HEK293 (cell line): ENCODE data around the gene SYS1.

Experiments used
- CTCF ChIA-PET: fragments of 350-600 bp; formaldehyde crosslinking; extraction: SDS; loops from one replicate; lab custom pipeline; 2021; ENCODE audit warnings: antibody characterized with exemption; lab: Yijun Ruan, JAX
- POLR2A ChIA-PET: fragments of 300-600 bp; formaldehyde crosslinking; extraction: SDS; loops from one replicate; lab custom pipeline; 2020; ENCODE audit warnings: antibody characterized with exemption, inconsistent platforms; lab: Yijun Ruan, JAX
- H3K27ac ChIP-seq: fragments of 200-500 bp; sonication (Bioruptor generic); 2 replicates; pipeline ENCODE4 v1.5.1; 2014; ENCODE audit warnings: low read depth, low read length, control low read depth, inconsistent platforms; ENCODE audit errors: extremely low read depth
- H3K36me3 ChIP-seq, 2 experiments: fragments of 200-500 bp in 1 of 2; sonication (Bioruptor generic) in 1 of 2; 1 replicate in 1 of 2; 2 replicates in 1 of 2; pipeline ENCODE4 v1.5.1; 2014 to 2017; ENCODE audit warnings: inconsistent platforms in 2 of 2, low read length in 2 of 2; ENCODE audit not compliant: control insufficient read depth in 2 of 2, insufficient read depth in 1 of 2
- H3K4me1 ChIP-seq: fragments of 200-500 bp; sonication (Bioruptor generic); 2 replicates; pipeline ENCODE4 v1.5.1; 2014; ENCODE audit warnings: mild to moderate bottlenecking, low read length, inconsistent platforms; ENCODE audit not compliant: control insufficient read depth, insufficient read depth
- H3K4me3 ChIP-seq: 2 replicates; pipeline ENCODE4 v1.5.1; 2011; ENCODE audit warnings: low read depth, mild to moderate bottlenecking, control low read depth, low read length, moderate library complexity
- H3K9me3 ChIP-seq: fragments of 200-500 bp; sonication (Bioruptor generic); 2 replicates; pipeline ENCODE4 v1.5.1; 2014; ENCODE audit warnings: low read depth, low read length, inconsistent platforms; ENCODE audit not compliant: control insufficient read depth, insufficient read depth
- KLF9 ChIP-seq: fragments of 450-650 bp; formaldehyde crosslinking; IDR thresholded peaks from 2 replicates; pipeline ENCODE4 v1.5.1; 2016; ENCODE audit warnings: missing biosample characterization, missing genetic modification characterization, low read depth
- OVOL3 ChIP-seq: fragments of 450-650 bp; formaldehyde crosslinking; IDR thresholded peaks from 2 replicates; pipeline ENCODE4 v1.5.1; 2016; ENCODE audit warnings: missing biosample characterization, missing genetic modification characterization
- PRDM1 ChIP-seq: fragments of 450-650 bp; formaldehyde crosslinking; IDR thresholded peaks from 2 replicates; pipeline ENCODE4; 2016; ENCODE audit warnings: missing biosample characterization, missing genetic modification characterization
- RBAK ChIP-seq: fragments of 450-650 bp; formaldehyde crosslinking; IDR thresholded peaks from 2 replicates; pipeline ENCODE4 v1.5.1; 2016; ENCODE audit warnings: missing biosample characterization, missing genetic modification characterization
- SCRT2 ChIP-seq: fragments of 450-650 bp; formaldehyde crosslinking; IDR thresholded peaks from 2 replicates; pipeline ENCODE4 v1.5.1; 2016; ENCODE audit warnings: missing biosample characterization, missing genetic modification characterization
- SP2 ChIP-seq: fragments of 450-650 bp; formaldehyde crosslinking; IDR thresholded peaks from 2 replicates; pipeline ENCODE4 v1.5.1; 2016; ENCODE audit warnings: missing biosample characterization, missing genetic modification characterization
- ZBTB1 ChIP-seq: fragments of 450-650 bp; formaldehyde crosslinking; IDR thresholded peaks from 2 replicates; pipeline ENCODE4 v1.5.1; 2016; ENCODE audit warnings: missing biosample characterization, missing genetic modification characterization
- ZBTB48 ChIP-seq: fragments of 450-650 bp; formaldehyde crosslinking; IDR thresholded peaks from 2 replicates; pipeline ENCODE4 v1.5.1; 2016; ENCODE audit warnings: missing biosample characterization, missing genetic modification characterization
- ZBTB7A ChIP-seq: fragments of 450-650 bp; formaldehyde crosslinking; IDR thresholded peaks from 2 replicates; pipeline ENCODE4 v1.5.1; 2016; ENCODE audit warnings: low read depth, missing biosample characterization, missing genetic modification characterization
- ZFP69B ChIP-seq: fragments of 450-650 bp; formaldehyde crosslinking; IDR thresholded peaks from 2 replicates; pipeline ENCODE4 v1.5.1; 2016; ENCODE audit warnings: missing biosample characterization, missing genetic modification characterization
- ZNF138 ChIP-seq: fragments of 450-650 bp; formaldehyde crosslinking; IDR thresholded peaks from 2 replicates; pipeline ENCODE4 v1.5.1; 2016; ENCODE audit warnings: missing biosample characterization, missing genetic modification characterization, borderline replicate concordance
- ZNF174 ChIP-seq: fragments of 450-650 bp; formaldehyde crosslinking; IDR thresholded peaks from 2 replicates; pipeline ENCODE4 v1.5.0; 2017; ENCODE audit warnings: missing biosample characterization, mild to moderate bottlenecking, missing genetic modification characterization
- ZNF48 ChIP-seq: fragments of 450-650 bp; formaldehyde crosslinking; IDR thresholded peaks from 2 replicates; pipeline ENCODE4 v1.5.1; 2016; ENCODE audit warnings: missing biosample characterization, missing genetic modification characterization
- ZNF585B ChIP-seq: fragments of 450-650 bp; formaldehyde crosslinking; IDR thresholded peaks from 2 replicates; pipeline ENCODE4 v1.5.1; 2016; ENCODE audit warnings: missing biosample characterization, missing genetic modification characterization
- ZNF596 ChIP-seq: fragments of 450-650 bp; IDR thresholded peaks from 2 replicates; pipeline ENCODE4 v1.5.0; 2018; ENCODE audit warnings: missing biosample characterization, mild to moderate bottlenecking, missing genetic modification characterization, moderate library complexity
- ZNF600 ChIP-seq: fragments of 450-650 bp; formaldehyde crosslinking; IDR thresholded peaks from 2 replicates; pipeline ENCODE4 v1.5.1; 2016; ENCODE audit warnings: missing biosample characterization, missing genetic modification characterization
- ZNF776 ChIP-seq: fragments of 450-650 bp; formaldehyde crosslinking; IDR thresholded peaks from 2 replicates; pipeline ENCODE4 v1.5.0; 2017; ENCODE audit warnings: missing biosample characterization, missing genetic modification characterization, borderline replicate concordance
- TF ChIP-seq, protein P1 (sequence below): fragments of 450-650 bp; formaldehyde crosslinking; IDR thresholded peaks from 2 replicates; pipeline ENCODE4 v1.5.1; 2016; ENCODE audit warnings: missing biosample characterization, missing genetic modification characterization, borderline replicate concordance
- TF ChIP-seq, protein P2 (sequence below): fragments of 450-650 bp; formaldehyde crosslinking; IDR thresholded peaks from 2 replicates; pipeline ENCODE4 v1.5.1; 2017; ENCODE audit warnings: missing biosample characterization, missing genetic modification characterization
- TF ChIP-seq, protein P3 (sequence below): fragments of 450-650 bp; formaldehyde crosslinking; IDR thresholded peaks from 2 replicates; pipeline ENCODE4 v1.5.1; 2016; ENCODE audit warnings: missing biosample characterization, missing genetic modification characterization

SYS1 gene

DNA sequence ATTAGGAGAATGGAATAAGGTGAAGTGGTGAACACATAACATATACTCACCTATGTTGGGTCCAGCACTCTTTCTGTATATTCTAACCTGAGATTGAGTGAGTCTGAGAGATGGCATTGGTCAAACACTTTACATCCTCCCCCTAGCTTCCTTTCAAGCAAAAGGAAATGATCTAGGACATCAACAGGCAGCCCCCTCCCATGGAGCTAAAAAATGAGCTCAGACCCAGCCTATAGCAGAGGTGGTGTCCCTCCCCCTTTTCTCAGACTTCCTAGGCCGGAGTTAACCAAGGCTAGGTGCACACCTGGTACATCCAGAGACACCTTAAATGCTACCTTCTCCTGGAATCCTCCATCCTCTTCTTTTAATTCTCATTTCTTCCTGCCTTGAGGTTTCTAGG lies 9.2 kb upstream of the SYS1 start (continued):
- peak; percentile 28; the same call in 1 of the 2 replicates for TF ChIP-seq SP2 (tag by site-specific recombination)
- TF ChIP-seq SCRT2 (tag by site-specific recombination), result peak; percentile 79
- no peak for TF ChIP-seq ZBTB48 (tag by site-specific recombination)

DNA sequence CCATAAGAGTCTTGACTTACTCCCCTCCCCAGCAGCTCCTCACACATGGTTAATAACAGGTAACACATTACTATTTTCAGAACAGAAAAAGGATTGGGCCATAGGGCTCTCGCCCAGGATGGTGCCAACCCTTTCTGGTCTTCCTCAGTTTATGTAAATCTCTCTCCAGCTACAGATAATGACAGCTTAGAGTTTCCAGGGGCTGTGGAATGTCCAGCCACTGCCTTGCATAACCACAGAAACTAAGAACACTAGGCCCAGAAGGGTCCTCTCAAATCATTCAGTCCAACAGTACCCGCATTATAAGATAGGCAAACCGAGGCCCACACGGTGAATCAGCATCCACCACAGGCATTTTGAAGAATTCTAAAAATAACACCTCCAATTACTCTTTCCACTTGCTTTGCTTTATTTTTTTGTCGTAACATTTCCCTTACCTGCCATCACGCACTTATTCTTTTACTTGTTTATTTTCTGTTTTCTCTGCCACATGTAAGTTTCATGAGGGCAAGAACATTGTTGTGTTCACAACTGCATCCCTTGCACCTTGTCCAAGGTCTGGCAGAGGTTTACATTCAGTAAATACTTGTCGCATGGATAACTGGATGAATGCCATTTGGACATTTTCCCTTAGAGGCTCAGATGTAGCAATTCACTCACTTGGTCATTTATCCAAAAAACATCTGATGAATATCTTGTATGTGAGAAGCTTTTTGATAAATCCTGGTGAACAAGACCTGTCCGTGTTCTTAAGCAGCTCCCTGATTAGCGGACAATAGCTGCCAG lies 8.3 kb upstream of the SYS1 start:
- TF ChIP-seq, protein P1, sequence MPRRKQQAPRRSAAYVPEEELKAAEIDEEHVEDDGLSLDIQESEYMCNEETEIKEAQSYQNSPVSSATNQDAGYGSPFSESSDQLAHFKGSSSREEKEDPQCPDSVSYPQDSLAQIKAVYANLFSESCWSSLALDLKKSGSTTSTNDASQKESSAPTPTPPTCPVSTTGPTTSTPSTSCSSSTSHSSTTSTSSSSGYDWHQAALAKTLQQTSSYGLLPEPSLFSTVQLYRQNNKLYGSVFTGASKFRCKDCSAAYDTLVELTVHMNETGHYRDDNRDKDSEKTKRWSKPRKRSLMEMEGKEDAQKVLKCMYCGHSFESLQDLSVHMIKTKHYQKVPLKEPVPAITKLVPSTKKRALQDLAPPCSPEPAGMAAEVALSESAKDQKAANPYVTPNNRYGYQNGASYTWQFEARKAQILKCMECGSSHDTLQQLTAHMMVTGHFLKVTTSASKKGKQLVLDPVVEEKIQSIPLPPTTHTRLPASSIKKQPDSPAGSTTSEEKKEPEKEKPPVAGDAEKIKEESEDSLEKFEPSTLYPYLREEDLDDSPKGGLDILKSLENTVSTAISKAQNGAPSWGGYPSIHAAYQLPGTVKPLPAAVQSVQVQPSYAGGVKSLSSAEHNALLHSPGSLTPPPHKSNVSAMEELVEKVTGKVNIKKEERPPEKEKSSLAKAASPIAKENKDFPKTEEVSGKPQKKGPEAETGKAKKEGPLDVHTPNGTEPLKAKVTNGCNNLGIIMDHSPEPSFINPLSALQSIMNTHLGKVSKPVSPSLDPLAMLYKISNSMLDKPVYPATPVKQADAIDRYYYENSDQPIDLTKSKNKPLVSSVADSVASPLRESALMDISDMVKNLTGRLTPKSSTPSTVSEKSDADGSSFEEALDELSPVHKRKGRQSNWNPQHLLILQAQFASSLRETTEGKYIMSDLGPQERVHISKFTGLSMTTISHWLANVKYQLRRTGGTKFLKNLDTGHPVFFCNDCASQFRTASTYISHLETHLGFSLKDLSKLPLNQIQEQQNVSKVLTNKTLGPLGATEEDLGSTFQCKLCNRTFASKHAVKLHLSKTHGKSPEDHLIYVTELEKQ, result no peak
- TF ChIP-seq ZNF776 (tag by site-specific recombination), result no peak
- peak; percentile 59 for TF ChIP-seq SCRT2 (tag by site-specific recombination)
- no peak for TF ChIP-seq ZBTB1 (tag by site-specific recombination)
- no peak for TF ChIP-seq OVOL3 (tag by site-specific recombination)
- TF ChIP-seq ZNF600 (tag by site-specific recombination), result 0 out of 2 replicates have a peak, but pooled peaks have one; percentile 39
- TF ChIP-seq ZNF138 (tag by site-specific recombination), result no peak
- no peak for TF ChIP-seq ZNF174 (tag by site-specific recombination)
- ChIA-PET POLR2A (no interaction called here), CTCF (interaction anchor here (1.2 to 2.9 kb wide), 5 partner anchors 8 to 82 kb away, joined by 3 to 13 read pairs (median 9); partner anchors contain the start of gene SYS1)
- H3K4me1 ChIP-seq, result 0 out of 2 replicates have a peak, but pooled peaks cover 2% of the 10 kb centered on the region
- H3K36me3 ChIP-seq, result no peaks in the 10 kb centered on the region
- no peak overlapping the region for H3K27ac ChIP-seq
- H3K9me3 ChIP-seq, result no peaks in the 10 kb centered on the region
- no peak overlapping the region for H3K4me3 ChIP-seq

DNA sequence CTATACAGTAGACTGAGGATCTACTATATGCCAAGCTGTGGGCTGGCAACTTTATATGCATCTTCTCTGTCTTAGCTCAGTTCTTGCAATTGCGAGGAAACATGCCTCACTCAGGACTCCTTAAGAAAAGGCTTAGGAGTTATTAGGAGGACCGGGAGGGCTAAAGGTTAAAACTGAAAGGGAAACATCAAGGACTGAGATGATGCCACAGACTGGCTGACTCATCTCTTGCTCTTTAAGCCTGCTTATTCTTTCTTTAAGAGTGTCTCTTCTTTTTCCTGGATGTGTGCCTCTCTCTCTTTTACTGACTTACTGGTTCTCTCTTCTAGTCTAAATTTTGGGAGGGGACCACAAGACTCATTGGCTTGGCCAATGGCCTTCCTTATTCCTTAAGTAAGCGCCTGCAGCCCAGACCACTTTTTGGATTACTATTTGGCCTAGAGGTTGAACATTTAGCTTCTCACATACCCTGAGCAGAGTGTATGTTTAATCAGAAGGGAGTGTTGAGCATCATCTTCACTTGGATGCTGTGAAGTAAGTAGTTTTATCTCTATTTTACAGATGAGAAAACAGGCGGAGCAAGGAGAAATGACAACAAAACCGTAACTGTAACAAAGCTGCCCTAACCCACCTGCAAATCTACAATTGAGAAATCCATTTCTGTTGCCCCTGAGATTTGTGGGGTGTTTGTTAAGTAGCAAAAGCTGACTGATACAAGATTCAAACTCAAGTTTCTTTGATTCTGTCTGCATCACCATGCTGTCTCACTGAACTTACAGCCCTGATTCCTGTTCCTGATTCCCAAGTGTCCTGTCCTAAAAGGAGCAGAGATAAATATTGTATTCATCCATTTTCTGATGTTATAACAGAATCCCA lies 7.5 kb upstream of the SYS1 start:
- no peaks in the 10 kb centered on the region for H3K36me3 ChIP-seq
- H3K9me3 ChIP-seq, result no peaks in the 10 kb centered on the region
- no peak overlapping the region for H3K27ac ChIP-seq
- ChIA-PET POLR2A (no interaction called here), CTCF (interaction anchor here (1.2 to 2.9 kb wide), 3 partner anchors 18 to 81 kb away, joined by 3 to 9 read pairs (median 4); no protein-coding TSS in a partner anchor)
- TF ChIP-seq ZBTB7A (tag by site-specific recombination) (no peak), ZNF48 (tag by site-specific recombination) (no peak), PRDM1 (tag by site-specific recombination) (0 out of 2 replicates have a peak, but pooled peaks have one; percentile 43), RBAK (tag by site-specific recombination) (peak; percentile 73; the same call in 1 of the 2 replicates), ZNF596 (tag by site-specific recombination) (no peak), KLF9 (tag by site-specific recombination) (no peak), ZFP69B (no peak), ZNF585B (peak; percentile 42; the same call in 1 of the 2 replicates)
- TF ChIP-seq, protein P2, sequence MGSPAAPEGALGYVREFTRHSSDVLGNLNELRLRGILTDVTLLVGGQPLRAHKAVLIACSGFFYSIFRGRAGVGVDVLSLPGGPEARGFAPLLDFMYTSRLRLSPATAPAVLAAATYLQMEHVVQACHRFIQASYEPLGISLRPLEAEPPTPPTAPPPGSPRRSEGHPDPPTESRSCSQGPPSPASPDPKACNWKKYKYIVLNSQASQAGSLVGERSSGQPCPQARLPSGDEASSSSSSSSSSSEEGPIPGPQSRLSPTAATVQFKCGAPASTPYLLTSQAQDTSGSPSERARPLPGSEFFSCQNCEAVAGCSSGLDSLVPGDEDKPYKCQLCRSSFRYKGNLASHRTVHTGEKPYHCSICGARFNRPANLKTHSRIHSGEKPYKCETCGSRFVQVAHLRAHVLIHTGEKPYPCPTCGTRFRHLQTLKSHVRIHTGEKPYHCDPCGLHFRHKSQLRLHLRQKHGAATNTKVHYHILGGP, result no peak
- TF ChIP-seq, protein P3, sequence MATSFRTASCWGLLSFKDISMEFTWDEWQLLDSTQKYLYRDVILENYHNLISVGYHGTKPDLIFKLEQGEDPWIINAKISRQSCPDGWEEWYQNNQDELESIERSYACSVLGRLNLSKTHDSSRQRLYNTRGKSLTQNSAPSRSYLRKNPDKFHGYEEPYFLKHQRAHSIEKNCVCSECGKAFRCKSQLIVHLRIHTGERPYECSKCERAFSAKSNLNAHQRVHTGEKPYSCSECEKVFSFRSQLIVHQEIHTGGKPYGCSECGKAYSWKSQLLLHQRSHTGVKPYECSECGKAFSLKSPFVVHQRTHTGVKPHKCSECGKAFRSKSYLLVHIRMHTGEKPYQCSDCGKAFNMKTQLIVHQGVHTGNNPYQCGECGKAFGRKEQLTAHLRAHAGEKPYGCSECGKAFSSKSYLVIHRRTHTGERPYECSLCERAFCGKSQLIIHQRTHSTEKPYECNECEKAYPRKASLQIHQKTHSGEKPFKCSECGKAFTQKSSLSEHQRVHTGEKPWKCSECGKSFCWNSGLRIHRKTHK (tag by site-specific recombination), result no peak
- no peak overlapping the region for H3K4me3 ChIP-seq
- 0 out of 2 replicates have a peak, but pooled peaks cover 2% of the 10 kb centered on the region for H3K4me1 ChIP-seq
